GM12873 (cell line): ENCODE results near the gene SYCP3.

Source experiments
- TF ChIP-seq, protein P1 (sequence below): IDR thresholded peaks from 2 replicates; pipeline ENCODE4 v1.5.1; 2012; ENCODE audit warnings: low read depth, mild to moderate bottlenecking, moderate library complexity, low read length, control low read depth; ENCODE audit not compliant: insufficient read depth; ENCODE audit errors: missing control alignments

Gene SYCP3

DNA sequence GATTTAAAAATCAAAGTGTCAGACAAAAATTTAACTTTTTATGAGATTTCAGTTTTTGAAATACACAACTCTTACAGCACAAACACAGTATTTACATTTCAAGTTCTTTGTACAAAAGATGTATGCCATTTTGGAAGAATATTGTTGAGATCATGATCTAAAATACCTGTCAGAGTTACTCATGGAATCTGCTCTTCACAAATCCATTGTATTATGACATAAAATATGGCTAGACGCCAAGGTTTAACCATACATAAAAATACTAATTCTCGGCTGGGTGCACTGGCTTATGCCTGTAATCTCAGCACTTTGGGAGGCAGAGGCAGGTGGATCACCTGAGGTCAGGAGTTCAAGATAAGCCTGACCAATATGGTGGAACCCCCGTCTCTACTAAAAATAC is 6.2 kb upstream of the SYCP3 start:
- TF ChIP-seq, protein P1, sequence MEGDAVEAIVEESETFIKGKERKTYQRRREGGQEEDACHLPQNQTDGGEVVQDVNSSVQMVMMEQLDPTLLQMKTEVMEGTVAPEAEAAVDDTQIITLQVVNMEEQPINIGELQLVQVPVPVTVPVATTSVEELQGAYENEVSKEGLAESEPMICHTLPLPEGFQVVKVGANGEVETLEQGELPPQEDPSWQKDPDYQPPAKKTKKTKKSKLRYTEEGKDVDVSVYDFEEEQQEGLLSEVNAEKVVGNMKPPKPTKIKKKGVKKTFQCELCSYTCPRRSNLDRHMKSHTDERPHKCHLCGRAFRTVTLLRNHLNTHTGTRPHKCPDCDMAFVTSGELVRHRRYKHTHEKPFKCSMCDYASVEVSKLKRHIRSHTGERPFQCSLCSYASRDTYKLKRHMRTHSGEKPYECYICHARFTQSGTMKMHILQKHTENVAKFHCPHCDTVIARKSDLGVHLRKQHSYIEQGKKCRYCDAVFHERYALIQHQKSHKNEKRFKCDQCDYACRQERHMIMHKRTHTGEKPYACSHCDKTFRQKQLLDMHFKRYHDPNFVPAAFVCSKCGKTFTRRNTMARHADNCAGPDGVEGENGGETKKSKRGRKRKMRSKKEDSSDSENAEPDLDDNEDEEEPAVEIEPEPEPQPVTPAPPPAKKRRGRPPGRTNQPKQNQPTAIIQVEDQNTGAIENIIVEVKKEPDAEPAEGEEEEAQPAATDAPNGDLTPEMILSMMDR = no peak

DNA sequence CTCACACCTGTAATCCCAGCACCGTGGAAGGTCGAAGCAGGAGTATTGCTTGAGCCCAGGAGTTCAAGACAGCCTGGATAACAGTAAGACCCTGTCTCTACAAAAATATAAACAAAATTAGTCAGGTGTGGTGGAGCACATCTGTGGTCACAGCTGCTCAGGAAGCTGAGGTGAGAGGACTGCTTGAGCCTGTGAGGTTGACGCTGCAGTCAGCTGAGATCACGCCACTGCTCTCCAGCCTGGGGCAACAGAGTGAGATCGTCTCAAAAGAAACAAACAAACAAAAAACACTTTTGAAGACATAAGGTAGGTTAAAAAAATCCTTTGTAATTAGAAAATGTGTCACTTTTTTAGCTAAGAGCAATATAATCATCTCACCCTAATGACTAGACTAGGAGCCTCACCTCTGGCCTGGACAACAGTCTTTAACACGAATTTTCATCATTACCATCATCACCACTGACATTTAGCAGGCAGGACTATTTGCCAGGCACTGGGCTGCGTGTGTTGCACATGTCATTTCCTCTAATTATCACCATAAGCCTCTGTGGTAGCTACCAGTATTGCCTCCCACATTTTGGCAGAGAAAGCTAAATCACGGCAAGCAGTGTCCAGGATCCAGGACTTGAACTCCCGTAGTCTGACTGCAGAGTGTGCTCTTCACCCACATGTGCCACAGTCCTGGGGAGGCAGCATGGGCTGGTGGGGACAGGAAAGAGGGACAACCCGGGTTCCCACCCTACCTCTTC is 4.6 kb upstream of the SYCP3 start:
- TF ChIP-seq, protein P1 = peak; percentile 42

DNA sequence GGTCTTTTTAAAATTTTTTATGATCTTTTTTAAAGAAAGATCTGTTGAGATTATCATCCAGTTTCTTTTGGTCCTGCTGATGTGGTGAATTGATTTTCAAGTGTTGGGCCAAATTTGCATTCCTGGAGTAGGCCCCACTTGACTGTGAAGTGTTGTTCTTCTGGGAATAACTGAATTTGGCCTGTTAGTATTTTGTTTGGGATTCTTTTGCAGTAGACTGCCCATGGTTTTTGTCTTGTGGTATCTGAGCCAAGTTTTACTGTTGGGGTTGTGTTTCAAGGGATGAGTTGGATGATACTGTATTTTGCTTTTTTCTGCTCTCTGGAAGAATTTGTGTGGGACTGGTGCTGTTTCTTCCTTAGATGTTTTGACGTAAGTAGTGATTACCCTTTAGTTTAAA is 4.0 kb upstream of the SYCP3 start:
- TF ChIP-seq, protein P1 = no peak

DNA sequence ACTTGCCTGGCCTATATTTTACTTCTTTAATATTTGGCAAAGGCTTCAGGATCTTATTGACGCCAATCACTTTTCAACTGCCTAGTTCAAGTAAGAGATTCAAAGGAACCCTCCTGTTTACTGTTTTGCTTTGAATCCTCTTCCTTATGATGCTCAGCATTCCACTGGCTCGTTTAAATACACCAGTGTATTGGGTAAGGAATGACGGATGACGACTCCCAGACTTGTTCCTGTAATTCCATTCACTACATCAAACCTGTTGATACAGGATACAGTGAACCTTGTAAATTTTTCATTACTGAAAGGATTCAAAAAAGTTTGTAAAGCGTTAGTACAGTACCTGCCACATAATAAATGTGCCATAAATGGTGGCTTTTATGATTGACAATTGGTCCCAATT is 1.7 kb upstream of the SYCP3 start:
- TF ChIP-seq, protein P1 = no peak

DNA sequence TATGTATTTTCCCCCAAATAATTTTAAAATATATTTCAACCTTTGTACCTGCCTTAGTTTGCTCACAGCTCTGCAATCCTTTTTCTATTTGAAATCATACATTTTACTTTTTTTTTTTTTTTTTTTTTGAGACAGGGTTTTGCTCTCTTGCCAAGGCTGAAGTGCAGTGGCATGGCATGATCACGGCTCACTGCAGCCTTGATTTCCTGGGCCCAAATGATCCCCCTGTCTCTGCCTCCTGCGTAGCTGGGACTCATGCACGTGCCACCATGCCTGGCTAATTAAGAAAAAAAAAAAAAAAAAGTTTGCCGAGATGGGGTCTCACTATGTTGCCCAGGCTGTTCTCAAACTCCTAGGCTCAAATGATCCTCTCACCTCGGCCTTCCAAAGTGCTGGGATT is 1.3 kb upstream of the SYCP3 start:
- TF ChIP-seq, protein P1 = no peak

DNA sequence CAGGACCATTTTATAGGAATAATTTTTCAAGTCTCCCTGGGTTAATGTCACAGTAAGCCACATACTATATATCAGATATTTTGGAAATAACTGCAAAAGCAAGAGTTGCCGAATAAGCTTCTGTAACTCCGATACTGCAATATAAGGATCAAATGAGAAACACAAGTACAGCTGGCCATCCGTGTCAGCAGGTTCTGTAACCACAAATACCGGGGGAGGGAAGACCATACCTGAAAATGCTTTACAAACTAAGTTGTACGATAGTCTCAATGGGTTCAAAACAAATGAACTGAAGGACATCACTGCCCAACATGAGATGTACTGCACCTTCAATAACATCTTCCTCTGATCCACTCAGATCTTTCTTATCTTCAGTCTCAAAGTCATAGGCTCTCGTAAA is 1.8 kb downstream of the SYCP3 start:
- TF ChIP-seq, protein P1 = no peak

DNA sequence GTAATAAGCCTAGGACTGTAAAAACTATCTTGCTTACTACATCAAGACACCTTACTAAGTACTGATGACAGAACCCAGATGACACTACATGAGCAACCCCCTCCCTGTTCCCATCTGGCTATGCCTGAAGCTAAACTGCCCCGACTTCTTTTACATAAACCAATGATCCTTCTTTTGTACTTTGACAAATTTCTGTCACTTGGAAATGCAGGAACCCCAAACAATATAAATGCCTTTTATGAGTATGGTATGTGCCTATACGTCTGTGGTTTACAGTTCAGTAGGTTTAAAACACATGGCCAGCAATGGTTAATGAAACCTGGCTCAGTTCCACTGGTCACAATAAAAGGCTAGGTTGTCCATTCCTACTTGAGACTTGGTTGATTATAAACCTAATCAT is 6.1 kb downstream of the SYCP3 start:
- TF ChIP-seq, protein P1 = no peak
